NCI-H2196 treated with DMSO at 0.1 percent for 48 hours (cell line): ENCODE results near the gene CMBL.

Experiments
- DNase-seq: peaks from one replicate; lab custom pipeline; 2025; ENCODE audit not compliant: unreplicated experiment; lab: John Stamatoyannopoulos, UW

CMBL gene

GRCh38 chr5:10333154-10334006 is 25.7 kb upstream of the CMBL start:
- no peak for DNase-seq

- DNase-seq: no peak
These were observed 24.6 kb upstream of the CMBL start for GRCh38 chr5:10332301-10332700.

GRCh38 chr5:10331341-10331796 is 23.7 kb upstream of the CMBL start:
- DNase-seq: peak; percentile 86

- DNase-seq: no peak
These were observed 23.0 kb upstream of the CMBL start for GRCh38 chr5:10330511-10331230.

GRCh38 chr5:10329820-10330481 is 22.2 kb upstream of the CMBL start:
- DNase-seq: no peak

GRCh38 chr5:10329446-10329819 is 21.7 kb upstream of the CMBL start:
- no peak for DNase-seq

GRCh38 chr5:10328323-10328722 is 20.6 kb upstream of the CMBL start:
- DNase-seq: no peak

- DNase-seq: no peak
These were observed 17.0 kb upstream of the CMBL start for GRCh38 chr5:10324518-10325370.

GRCh38 chr5:10323588-10324488 is 16.1 kb upstream of the CMBL start:
- DNase-seq: no peak

- no peak for DNase-seq
These were observed 14.2 kb upstream of the CMBL start for GRCh38 chr5:10321882-10322281.

GRCh38 chr5:10320793-10321192 is 13.1 kb upstream of the CMBL start:
- DNase-seq: no peak

GRCh38 chr5:10319202-10319851 is 11.6 kb upstream of the CMBL start:
- no peak for DNase-seq

GRCh38 chr5:10317825-10318682 is 10.4 kb upstream of the CMBL start:
- no peak for DNase-seq

GRCh38 chr5:10315824-10316509 is 8.3 kb upstream of the CMBL start:
- no peak for DNase-seq

GRCh38 chr5:10315201-10315600 is 7.5 kb upstream of the CMBL start:
- no peak for DNase-seq

- no peak for DNase-seq
These were observed 4.1 kb upstream of the CMBL start for GRCh38 chr5:10311595-10312425.
